ENCODE data around the gene TXNDC15. TPM values are rescaled to one million over a fixed set of nuclear protein-coding genes. Genes with fewer than 3 reads are reported as not detected.
"Not testable (repeated sequence)": the region's sequence is repeated elsewhere in the genome, so short reads cannot be mapped to it uniquely, and the experiment has no call there.

The TXNDC15 gene, protein sequence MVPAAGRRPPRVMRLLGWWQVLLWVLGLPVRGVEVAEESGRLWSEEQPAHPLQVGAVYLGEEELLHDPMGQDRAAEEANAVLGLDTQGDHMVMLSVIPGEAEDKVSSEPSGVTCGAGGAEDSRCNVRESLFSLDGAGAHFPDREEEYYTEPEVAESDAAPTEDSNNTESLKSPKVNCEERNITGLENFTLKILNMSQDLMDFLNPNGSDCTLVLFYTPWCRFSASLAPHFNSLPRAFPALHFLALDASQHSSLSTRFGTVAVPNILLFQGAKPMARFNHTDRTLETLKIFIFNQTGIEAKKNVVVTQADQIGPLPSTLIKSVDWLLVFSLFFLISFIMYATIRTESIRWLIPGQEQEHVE
- total RNA-seq = 46.5 TPM
- long read RNA-seq, transcript TXNDC15-201 (5 exons, 3,548 nt) = major isoform, 27 of 38 reads
- long read RNA-seq, partial matches to known transcripts = 0 of 38 reads
- long read RNA-seq, other reads (novel, unspliced or antisense) = 10 of 38 reads

DNA sequence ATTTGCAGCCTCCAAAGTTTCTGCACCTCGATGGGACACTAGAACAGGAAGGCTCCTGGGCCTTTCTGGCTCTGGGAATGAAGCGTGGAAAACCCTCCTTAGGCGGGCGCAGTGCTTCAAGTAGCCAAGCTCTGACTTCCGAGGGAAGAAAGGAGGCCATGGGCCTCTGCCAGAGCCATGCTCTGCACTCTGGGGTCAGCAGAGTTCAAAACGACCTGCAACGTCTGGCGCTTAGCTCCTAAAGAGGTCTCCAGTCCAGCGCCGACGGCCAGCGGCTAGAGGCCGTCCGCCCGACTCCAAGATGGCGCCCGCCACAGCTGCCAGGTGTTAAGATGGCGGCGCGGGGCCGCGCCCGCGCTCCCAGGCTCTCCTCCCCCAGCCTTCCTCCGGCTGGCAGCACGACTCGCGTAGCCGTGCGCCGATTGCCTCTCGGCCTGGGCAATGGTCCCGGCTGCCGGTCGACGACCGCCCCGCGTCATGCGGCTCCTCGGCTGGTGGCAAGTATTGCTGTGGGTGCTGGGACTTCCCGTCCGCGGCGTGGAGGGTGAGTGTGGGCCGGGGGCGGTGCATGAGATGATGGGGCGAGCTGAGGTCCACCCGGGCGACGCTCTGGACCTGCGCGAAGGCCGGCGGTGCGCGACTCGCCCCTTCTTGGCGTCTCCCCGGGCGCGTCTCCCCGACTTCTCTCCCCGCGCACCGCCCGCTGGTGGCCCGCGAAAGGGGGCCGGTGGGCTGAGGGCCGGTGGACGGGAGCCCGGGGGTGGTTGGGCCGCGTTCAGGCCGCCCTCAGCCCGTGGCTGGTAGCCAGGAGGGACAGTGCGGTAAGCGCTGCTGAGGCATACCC, at the start of gene TXNDC15:
Gene TXNDC15 (plus strand): TSS at position 385 of the 844 bp plus-strand sequence. CDS start 57 bp downstream, at position 442.
- intact Hi-C loops (cut with micrococcal nuclease) = no loop called here
- ATAC-seq (peak; percentile 96), DNase-seq (peak; percentile 95)

DNA sequence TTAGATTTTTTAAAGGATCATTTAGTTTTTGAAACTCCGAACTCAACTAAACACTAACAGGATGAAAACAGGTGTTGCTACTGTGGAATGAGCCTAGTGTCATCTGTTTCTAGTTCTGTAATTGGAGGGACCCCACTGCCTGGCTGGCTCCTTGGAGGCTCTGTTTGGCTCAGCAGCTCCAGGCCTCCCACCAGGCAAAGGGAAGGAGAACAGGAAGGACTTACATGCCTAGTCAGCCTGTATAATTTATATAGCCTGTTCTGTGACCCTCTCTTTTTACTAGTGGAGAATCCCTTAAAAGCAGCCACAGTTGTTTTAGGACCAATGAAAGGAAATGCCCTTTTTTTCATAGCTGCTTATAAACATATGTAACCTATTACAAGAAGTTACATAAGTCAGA, 49.5 kb upstream of the TXNDC15 start:
- DNase-seq = no peak
- no peak for ATAC-seq
- intact Hi-C loops (cut with micrococcal nuclease) = no loop called here

DNA sequence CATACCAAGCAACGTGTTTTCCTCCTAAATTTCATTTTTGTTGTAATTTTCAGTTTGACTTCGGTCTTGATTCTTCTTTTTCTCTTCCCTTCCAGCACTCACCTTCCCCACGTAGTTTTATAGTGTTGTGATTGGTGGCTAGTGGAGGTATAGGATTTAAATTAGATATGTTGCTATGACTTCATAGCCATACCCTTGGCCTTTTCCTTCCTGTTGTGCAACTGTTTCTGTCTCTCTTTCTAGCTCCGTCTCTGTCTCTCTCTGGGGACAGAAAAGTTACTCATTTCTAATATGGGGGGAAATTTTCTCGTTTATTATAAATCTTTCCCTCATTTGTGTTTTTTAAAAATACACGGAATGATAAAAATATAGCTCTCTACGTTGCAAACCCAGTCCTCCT, 49.0 kb upstream of the TXNDC15 start:
- ATAC-seq = no peak
- DNase-seq = no peak
- intact Hi-C loops (cut with micrococcal nuclease) = no loop called here

DNA sequence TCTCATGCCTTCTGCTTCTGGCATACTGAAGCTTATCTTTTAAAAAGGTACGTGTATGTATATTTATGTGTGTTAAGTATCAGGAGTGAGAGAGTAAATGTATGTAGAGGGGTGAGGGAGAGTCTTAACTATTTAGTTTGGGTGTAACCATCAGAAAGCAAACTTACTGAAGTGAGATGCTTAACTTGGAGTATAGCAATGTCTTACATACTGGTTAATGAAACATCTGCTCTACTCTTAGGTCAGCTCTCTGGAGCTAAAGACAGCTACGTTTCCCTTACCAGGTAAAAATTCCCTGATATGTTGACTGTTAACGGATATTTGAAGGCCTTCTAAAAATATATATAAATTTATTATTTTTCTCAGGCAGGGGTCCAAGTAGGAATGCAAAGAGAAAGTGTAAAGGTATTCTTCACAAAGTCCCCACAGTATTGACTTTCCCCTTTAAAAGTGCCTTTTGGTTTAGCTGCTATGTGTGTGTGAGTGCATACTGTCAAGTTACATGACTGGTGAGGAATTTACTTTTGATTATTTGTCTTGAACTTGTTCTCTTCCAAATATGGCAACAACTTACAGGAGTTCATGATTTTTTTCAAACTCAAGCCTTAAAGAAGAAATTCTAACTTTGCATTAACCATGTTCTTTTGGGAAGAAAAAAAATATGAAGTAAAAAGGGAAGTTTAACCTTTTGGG, 40.7 kb upstream of the TXNDC15 start:
- intact Hi-C loops (cut with micrococcal nuclease) = no loop called here
- ATAC-seq (no peak), DNase-seq (no peak)

DNA sequence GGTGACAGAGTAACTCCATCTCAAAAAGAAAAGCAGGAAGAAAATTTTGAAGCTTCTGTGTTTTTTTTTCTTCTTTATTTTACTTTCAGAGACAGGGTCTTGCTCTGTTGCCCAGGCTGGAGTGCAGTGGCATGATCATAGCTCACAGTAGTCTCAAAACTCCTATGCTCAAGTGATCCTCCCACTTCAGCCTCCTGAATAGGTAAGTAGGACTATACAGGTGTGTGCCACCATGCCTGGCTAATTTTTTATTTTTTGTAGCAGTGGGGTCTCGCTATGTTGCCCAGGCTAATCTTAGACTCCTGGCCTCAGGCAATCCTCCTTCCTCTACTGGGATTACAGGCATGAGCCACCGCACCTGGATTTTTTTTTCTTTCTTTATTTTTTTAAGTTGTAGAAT, 38.5 kb upstream of the TXNDC15 start:
- no peak for DNase-seq
- intact Hi-C loops (cut with micrococcal nuclease) = no loop called here
- no peak for ATAC-seq

DNA sequence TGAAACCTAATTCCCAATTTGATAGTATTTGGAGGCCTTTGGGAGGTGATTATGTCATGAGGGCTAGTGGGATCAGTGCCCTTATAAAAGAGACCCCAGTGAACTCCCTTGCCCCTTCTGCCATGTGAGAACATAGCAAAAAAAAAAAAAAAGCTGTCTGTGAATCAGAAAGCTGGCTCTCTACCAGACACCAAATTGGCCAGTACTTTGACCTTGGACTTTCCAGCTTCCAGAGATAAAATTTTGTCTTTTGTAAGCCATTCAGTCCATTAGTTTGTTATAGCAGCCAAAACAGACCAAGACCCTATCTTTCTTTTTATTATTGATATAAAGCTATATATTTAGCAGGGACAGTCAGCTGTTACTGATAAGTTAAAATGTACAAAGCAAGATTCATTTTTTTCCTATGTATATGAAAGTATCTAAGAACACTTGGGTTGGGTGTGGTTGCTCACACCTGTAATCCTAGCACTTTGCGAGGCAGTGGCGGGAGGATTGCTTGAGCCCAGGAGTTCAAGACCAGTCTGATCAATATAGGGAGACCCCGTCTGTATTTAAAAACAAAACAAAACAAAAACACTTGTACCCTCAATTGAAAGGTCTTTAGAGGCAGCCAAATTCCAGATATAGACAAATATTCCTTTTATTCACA, 36.5 kb upstream of the TXNDC15 start:
- intact Hi-C loops (cut with micrococcal nuclease) = no loop called here
- no peak for ATAC-seq
- DNase-seq = no peak

DNA sequence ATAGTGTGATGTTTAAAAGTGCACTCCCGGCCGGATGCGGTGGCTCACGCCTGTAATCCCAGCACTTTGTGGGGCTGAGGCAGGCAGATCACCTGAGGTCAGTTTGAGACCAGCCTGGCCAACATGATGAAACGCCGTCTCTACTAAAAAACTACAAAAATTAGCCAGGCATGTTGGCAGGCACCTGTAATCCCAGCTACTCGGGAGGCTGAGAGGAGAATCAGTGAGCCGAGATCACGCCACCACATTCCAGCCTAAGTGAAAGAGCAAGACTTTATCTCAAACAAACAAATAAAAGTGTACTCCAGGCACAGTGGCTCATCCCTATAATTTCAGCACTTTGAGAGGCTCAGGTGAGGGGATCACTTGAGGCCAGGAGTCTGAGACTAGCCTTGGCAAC, 35.8 kb upstream of the TXNDC15 start:
- intact Hi-C loops (cut with micrococcal nuclease); ATAC-seq; DNase-seq: not testable (repeated sequence)

DNA sequence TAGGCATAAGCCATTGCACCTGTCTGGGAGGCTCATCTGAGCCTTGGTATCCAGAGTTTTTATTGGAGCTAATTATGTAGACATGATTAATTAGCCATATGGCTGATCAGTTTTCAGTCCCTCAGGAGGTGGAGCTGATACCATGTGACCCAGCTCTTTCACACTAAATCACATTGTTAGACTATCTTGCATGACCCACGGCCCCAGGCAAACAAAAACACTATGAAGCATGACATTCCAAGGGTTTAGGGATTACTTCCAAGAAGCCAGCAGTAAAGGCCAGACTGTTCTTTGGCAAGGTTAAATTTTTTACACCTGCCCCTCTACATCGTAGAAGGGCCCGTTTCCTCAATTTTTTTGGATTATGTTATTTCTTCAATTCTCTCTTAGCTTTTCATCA, 33.4 kb upstream of the TXNDC15 start:
- intact Hi-C loops (cut with micrococcal nuclease) = no loop called here
- ATAC-seq = no peak
- no peak for DNase-seq

DNA sequence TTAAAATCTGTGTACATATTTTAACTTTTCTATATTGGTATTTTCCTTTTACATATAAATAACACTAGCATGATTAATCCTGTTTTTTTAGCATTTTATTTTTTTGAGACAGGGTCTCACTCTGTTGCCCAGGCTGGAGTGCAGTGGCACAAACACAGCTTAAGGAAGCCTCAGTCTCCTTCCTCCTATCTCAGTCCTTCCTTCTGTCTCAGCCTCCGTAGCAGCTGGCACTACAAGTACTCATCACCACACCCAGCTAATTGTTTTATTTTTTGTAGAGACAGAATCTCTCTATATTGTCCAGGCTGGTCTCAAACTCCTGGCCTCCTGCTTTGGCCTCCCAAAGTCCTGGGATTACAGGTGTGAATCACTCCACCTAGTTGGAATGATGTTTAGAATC, 29.9 kb upstream of the TXNDC15 start:
- no peak for ATAC-seq
- no peak for DNase-seq
- intact Hi-C loops (cut with micrococcal nuclease) = no loop called here

DNA sequence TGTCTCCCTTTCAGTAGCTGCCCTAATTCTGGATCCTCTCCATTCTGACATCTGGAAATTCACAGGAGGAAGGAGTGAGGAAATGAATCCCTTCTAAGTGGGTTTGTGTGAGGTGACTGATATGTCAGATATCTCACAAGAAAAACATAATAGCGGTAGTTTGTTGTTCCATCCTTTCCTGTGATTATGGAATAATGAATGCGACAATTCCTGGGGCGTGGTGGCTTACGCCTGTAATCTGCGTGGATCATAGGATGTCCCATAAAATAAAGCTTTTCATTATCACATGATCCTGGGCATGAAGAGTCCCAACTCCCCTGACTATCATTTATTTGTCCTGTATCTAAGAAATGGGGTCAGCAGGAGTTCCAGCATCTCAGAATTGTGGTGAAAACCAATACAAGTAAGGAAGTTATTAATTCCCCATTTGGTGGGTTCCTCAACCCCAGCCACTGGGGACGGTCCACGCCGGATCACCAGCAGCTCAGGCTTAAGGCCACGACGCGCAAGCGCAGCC, 28.8 kb upstream of the TXNDC15 start:
- intact Hi-C loops (cut with micrococcal nuclease) = no loop called here
- peak; percentile 3 for ATAC-seq

DNA sequence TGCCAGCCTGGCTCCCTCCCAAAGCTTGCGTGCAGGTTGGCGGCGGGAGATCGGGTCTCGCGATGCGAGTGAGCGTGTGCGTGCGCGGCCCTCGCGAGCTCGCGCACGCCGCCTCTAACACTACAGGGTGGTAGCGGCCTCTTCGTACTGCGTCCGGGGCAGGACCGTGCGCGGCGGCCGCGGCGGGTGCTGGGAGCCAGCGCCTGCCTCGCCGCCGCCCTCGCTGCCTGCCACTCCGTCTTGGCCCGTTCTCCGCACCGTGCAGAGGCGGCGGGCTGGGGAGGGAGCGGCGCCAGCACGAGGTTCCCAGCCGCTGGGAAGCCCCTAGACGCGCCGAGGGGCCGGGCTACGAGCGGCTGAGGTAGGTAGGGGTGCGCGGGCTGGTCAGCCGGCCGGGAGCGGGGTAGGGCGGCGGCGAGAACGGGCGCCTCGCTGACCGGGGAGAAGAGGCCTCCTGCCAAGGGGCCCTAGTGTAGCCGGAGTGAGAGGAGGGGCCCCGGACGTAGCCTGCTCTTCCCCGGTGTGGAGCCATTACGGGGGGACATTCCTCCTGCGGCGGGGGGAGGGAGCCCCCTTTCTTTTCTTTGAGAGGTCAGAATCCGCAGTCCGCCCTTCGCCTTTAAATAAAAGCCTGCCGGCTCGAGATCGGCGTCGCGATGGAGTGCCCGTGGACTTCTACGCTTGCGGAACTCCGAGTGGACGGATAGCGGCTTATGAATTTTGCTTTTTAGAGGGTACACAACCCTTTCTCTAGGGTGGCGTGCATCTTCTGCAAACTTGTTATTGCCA, 28.1 kb upstream of the TXNDC15 start, which contains the start of gene C5orf24:
Gene C5orf24 (plus strand): TSS at position 117 of the 789 bp plus-strand sequence. CDS start 8,933 bp downstream, outside the sequence.
- ATAC-seq = peak; percentile 99
- intact Hi-C loops (cut with micrococcal nuclease) = no loop called here
- DNase-seq = peak; percentile 98

More for the DNA sequence above, 28.8 kb upstream of the TXNDC15 start:
- DNase-seq = no peak

DNA sequence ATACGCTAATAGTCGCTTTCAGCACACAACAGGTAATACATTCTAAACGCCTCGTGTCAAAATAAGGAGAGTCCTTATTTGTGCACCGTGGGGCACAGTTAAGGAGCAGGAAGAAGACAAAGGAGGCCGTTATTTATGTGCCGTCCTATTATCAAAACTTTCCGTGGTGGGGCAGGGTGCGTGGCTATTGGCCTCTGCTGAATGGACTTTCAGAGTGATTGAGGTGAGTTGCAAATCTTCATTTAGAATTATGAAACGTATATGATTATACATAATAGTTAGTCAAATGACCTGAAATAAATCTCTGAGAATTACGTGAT, 27.6 kb upstream of the TXNDC15 start:
- intact Hi-C loops (cut with micrococcal nuclease) = no loop called here
- DNase-seq (no peak), ATAC-seq (peak; percentile 5)

DNA sequence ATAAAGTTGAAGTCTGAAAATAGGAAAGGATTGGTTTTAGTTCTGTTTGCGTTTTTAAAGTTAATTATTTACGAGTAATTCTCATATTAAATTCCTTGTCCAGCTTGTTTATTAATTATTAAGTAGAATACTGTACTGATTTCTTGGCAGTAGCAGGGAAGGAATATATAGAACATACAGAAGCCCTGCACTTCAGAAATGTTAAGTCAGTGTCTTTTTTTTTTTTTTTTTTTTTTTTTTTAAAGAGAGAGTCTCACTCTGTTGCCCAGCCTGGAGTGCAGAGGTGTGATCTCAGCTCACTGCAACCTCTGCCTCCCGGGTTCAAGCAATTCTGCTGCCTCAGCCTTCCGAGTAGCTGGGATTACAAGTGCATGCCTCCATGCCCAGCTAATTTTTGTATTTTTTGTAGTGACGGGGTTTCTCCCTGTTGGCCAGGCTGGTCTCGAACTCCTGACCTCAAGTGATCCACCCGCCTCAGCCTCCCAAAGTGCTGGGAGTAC, 24.7 kb upstream of the TXNDC15 start:
- intact Hi-C loops (cut with micrococcal nuclease); DNase-seq; ATAC-seq: not testable (repeated sequence)

DNA sequence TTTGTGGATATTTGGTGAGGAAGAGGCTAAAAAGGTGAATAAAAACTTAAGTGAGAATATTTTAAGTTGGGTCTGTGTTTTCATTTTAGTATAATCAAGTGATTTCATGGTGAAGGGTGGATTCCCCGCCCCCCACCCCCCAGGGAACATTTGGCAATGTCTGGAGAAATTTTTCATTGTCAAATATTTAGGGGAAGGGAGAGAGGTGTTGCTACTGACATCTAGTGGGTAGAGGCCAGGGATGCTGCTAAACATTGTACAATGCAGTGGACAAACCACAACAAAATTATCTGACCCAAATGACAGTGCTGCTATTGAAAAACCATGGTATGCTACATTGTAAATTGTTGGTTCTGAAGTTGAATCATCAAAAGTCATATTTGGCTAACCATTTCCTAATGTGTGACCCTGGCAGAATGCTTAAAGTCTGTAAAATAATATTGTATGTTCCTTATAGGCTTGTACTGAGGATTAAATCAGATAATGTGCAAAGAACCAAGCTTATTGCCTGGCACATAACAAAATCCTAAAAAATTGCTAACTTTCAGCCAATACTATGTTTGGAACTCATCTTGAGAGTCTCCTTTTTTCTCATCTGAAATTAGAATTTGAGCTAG, 22.8 kb upstream of the TXNDC15 start:
- intact Hi-C loops (cut with micrococcal nuclease) = no loop called here
- DNase-seq (no peak), ATAC-seq (no peak)

DNA sequence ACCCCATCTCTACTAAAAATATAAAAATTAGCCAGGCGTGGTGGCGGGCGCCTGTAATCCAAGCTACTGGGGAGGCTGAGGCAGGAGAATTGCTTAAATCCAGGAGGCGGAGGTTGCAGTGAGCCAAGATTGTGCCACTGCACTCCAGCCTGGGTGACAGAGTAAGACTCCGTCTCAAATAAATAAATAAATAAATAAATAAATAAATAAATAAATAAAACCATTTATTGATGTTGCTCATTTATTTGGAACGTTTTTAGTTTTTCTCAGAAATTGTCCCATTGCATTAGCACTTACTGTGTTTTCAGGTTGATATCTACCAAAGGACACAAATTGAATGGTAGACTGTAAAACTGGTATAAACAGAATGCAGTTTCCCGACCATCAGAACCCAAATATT, 17.7 kb upstream of the TXNDC15 start:
- ATAC-seq; DNase-seq; intact Hi-C loops (cut with micrococcal nuclease): not testable (repeated sequence)

DNA sequence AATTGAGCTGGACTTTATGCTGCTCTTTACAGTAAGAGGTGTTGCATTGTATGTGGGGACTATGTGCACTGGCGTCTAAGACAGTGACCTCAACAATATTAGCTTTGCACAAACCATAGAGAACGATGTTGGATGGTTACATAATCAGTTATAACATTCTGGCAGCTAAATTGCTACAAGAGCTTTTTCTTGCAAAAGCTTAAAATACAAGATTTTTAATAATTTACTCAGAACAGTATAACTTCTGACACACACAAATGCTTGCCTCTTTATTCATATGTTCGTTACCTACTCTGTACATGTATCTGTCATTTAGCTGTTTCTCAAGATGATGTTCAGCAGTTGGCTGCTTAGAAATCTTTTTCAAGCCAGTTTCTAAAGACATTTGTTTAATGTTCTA, 16.8 kb upstream of the TXNDC15 start:
- DNase-seq (no peak), ATAC-seq (no peak)
- intact Hi-C loops (cut with micrococcal nuclease) = no loop called here

DNA sequence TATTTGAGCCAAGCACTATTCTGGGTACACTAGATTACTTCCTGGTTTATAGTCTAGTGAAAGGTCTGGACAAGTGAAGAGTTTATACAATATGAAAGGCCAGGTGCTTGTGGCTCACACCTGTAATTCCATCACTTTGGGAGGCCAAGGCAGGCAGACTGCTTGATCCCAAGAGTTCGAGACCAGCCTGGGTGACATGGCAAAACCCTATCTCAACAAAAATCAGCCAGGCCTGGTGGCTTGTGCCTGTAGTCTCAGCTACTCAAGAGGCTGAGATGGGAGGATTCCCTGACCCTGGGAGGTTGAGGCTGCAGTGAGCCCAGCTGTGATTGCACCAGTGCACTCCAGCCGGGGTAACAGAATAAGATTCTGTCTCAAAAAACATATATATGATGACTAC, 9.5 kb upstream of the TXNDC15 start:
- no peak for ATAC-seq

DNA sequence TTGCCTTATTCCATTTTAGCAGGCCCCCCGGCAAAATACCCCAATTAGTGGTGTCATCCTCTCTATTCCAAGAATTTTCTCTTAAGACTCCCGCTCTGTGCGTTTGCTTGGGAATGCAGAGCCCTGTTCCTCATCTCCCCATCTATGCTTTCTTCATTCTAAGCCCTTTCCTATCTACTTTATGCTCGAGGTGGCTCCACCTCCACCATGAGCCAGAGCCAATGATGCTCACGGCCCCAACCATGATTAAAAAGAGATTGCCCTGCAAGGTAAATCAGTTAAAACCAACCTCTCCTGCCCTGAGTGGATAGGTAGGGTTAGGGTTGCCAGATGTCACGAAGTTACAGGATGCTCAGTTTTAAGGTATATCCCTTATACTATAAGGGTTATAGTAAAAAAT, 677 bp upstream of the TXNDC15 start:
- no peak for ATAC-seq
- intact Hi-C loops (cut with micrococcal nuclease) = no loop called here
- no peak for DNase-seq

More for the DNA sequence above, 9.5 kb upstream of the TXNDC15 start:
- DNase-seq = no peak
- intact Hi-C loops (cut with micrococcal nuclease) = no loop called here
